ENCODE measurements around the gene EPS8. TPM values are rescaled to one million over a fixed set of nuclear protein-coding genes. Genes with fewer than 3 reads are reported as not detected.
"Not testable (repeated sequence)": the region's sequence is repeated elsewhere in the genome, so short reads cannot be mapped to it uniquely, and the experiment has no call there.

The EPS8 gene
- total RNA-seq, 6 experiments from 2014 or later = 46.1 to 50.7 (median 46.6) TPM

DNA sequence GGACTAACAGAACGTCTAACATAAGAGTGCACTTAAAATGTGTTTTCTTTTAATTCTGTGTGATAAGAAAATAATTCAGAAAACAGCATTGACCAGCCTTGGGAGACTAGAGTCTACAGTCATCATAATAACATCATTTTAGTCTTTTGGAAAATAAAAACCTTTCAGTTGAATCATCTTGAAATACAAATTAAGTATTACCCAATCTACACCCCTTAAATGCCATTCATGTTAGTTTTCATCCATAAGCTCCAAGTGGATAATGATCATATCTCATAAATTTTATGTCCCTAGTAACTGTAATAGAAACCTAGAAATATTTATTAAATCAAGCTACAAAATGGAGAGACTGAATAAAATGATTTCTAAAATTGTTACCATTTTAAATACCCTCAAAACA, 32.4 kb downstream of the EPS8 start:
- DNase-seq = peak; percentile 53
- H3K27ac Mint-ChIP-seq = peak overlapping the region; percentile 94

DNA sequence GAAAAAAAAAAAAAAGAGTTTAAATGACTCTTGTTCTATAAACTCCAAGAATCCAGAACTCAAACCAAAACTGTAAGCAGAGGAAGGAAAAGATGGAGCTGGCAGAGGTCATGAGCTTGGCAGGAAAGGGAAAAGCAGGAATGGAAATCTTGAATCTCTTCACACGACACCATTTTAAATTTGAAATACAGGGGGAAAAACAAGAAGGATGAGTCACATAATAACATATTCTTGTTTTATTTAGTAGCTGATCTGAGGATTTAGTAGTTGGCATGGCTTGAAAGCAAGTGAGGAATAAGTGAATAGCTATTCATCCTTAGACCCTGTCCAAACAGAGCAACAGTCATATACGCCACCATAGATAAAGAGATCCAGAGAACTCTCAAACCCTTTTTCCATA, 35.0 kb downstream of the EPS8 start:
- Mint-ChIP-seq H3K4me3 (peak overlapping the region; percentile 45), H3K9me3 (no peaks in the 10 kb centered on the region), H3K4me1 (ENCODE audit: low read depth) (peaks cover 90% of the 10 kb centered on the region), H3K36me3 (ENCODE audit: low read depth) (peaks cover 5% of the 10 kb centered on the region), H3K27me3 (ENCODE audit: insufficient read depth) (no peaks in the 10 kb centered on the region), H3K27ac (peak overlapping the region; percentile 81)
- TF ChIP-seq, protein P1, sequence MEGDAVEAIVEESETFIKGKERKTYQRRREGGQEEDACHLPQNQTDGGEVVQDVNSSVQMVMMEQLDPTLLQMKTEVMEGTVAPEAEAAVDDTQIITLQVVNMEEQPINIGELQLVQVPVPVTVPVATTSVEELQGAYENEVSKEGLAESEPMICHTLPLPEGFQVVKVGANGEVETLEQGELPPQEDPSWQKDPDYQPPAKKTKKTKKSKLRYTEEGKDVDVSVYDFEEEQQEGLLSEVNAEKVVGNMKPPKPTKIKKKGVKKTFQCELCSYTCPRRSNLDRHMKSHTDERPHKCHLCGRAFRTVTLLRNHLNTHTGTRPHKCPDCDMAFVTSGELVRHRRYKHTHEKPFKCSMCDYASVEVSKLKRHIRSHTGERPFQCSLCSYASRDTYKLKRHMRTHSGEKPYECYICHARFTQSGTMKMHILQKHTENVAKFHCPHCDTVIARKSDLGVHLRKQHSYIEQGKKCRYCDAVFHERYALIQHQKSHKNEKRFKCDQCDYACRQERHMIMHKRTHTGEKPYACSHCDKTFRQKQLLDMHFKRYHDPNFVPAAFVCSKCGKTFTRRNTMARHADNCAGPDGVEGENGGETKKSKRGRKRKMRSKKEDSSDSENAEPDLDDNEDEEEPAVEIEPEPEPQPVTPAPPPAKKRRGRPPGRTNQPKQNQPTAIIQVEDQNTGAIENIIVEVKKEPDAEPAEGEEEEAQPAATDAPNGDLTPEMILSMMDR (IDR thresholded peaks at IDR 0.05) = no peak
- peak; percentile 50 for DNase-seq

More for the DNA sequence above, 32.4 kb downstream of the EPS8 start:
- H3K4me1 Mint-ChIP-seq (ENCODE audit: low read depth) = peaks cover 73% of the 10 kb centered on the region
- H3K27me3 Mint-ChIP-seq (ENCODE audit: insufficient read depth) = no peaks in the 10 kb centered on the region
- H3K36me3 Mint-ChIP-seq (ENCODE audit: low read depth) = peaks cover 23% of the 10 kb centered on the region
- TF ChIP-seq, protein P1 (IDR thresholded peaks at IDR 0.05) = no peak
- peak overlapping the region; percentile 74 for H3K4me3 Mint-ChIP-seq
- no peaks in the 10 kb centered on the region for H3K9me3 Mint-ChIP-seq

DNA sequence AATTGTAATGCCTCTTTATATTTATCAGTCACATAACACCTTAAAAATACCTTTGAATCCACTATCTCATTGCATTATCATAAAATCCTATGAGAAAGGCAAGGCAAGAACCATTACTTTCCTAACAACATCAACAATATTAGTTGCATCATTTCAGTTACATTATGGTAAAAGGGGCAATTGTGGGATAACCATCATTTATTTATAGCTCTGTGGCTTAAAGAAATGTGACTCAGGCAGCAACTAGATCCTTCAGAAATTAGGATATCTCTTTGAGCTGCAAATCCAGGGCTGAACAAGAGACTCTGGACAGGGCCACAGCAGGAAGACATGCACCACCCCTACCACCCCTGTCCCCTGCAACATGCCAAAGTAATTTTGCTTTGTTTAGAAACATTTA, 36.4 kb downstream of the EPS8 start:
- peak; percentile 53 for DNase-seq
- TF ChIP-seq, protein P1 (IDR thresholded peaks at IDR 0.05) = no peak
- H3K27ac Mint-ChIP-seq = peak overlapping the region; percentile 44

DNA sequence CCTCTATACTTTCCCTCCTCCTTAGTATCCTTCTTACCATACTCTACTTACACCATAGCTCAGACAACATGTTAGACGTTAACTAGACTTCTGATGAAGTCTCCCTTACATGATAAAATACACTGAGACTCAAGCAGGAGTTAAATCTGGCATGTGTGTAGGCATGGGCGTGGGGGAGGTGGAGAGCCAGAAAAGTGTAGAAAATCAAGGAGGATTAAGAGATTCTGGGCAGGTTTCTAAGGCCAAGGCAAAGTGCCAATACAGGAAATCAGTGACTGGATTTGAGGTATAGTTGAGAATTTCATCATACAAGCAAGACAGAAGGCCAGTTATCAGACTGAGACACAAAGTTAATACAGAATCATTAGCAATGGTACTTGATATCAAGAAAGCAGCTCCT, 37.4 kb downstream of the EPS8 start:
- no peak overlapping the region for H3K4me3 Mint-ChIP-seq
- H3K9me3 Mint-ChIP-seq = no peaks in the 10 kb centered on the region
- no peak for DNase-seq
- H3K36me3 Mint-ChIP-seq (ENCODE audit: low read depth) = no peaks in the 10 kb centered on the region; the same call in 1 of the 2 replicates
- H3K27me3 Mint-ChIP-seq (ENCODE audit: insufficient read depth) = no peaks in the 10 kb centered on the region
- peaks cover 69% of the 10 kb centered on the region for H3K4me1 Mint-ChIP-seq (ENCODE audit: low read depth)
- H3K27ac Mint-ChIP-seq = no peak overlapping the region; the same call in 1 of the 2 replicates
- TF ChIP-seq, protein P1 (IDR thresholded peaks at IDR 0.05) = no peak

More for the DNA sequence above, 36.4 kb downstream of the EPS8 start:
- no peaks in the 10 kb centered on the region for H3K27me3 Mint-ChIP-seq (ENCODE audit: insufficient read depth)
- H3K4me1 Mint-ChIP-seq (ENCODE audit: low read depth) = peaks cover 80% of the 10 kb centered on the region
- peaks cover 3% of the 10 kb centered on the region for H3K36me3 Mint-ChIP-seq (ENCODE audit: low read depth)
- H3K4me3 Mint-ChIP-seq = peak overlapping the region; percentile 27; the same call in 1 of the 2 replicates
- H3K9me3 Mint-ChIP-seq = no peaks in the 10 kb centered on the region

DNA sequence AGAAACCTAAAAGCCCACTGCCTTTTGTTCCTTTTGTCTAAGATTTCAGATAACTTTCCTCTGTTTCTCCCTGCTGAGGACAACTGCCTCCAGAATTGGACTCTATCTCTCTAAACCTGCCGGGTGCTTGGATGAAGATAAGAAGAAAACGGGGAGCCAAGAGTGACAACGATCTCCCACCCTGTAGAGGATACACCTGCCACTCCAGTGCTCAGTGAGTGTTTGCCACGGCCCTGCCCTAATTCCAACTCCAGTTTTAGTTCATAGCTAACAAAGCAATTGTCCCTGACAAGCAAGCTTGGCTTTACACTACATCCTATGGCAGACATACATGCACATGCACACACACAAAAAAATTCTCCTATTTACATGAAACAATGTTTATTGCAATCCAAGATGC, 39.3 kb downstream of the EPS8 start:
- H3K36me3 Mint-ChIP-seq (ENCODE audit: low read depth) = peaks cover 4% of the 10 kb centered on the region; the same call in 1 of the 2 replicates
- TF ChIP-seq, protein P1 (IDR thresholded peaks at IDR 0.05) = no peak
- no peaks in the 10 kb centered on the region for H3K9me3 Mint-ChIP-seq
- DNase-seq = no peak
- no peak overlapping the region for H3K4me3 Mint-ChIP-seq
- H3K4me1 Mint-ChIP-seq (ENCODE audit: low read depth) = peaks cover 57% of the 10 kb centered on the region
- H3K27me3 Mint-ChIP-seq (ENCODE audit: insufficient read depth) = no peaks in the 10 kb centered on the region
- H3K27ac Mint-ChIP-seq = no peak overlapping the region

DNA sequence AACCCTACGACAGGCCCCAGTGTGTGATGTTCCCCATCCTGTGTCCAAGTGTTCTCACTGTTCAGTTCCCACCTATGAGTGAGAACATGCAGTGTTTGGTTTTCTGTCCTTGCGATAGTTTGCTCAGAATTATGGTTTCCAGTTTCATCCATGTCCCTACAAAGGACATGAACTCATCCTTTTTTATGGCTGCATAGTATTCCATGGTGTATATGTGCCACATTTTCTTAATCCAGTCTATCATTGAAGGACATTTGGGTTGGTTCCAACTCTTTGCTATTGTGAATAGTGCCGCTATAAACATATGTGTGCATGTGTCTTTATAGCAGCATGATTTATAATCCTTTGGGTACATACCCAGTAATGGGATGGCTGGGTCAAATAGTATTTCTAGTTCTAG, 47.3 kb downstream of the EPS8 start:
- DNase-seq; H3K27ac Mint-ChIP-seq; H3K4me3 Mint-ChIP-seq; H3K27me3 Mint-ChIP-seq (ENCODE audit: insufficient read depth); H3K9me3 Mint-ChIP-seq: not testable (repeated sequence)
- H3K36me3 Mint-ChIP-seq (ENCODE audit: low read depth) = peaks cover 36% of the 10 kb centered on the region
- H3K4me1 Mint-ChIP-seq (ENCODE audit: low read depth) = peaks cover 30% of the 10 kb centered on the region
